NCI-H2029 treated with DMSO at 0.1 percent for 48 hours (cell line): Measurements from ENCODE around the gene VDR.
"Not testable (repeated sequence)": the region's sequence is repeated elsewhere in the genome, so short reads cannot be mapped to it uniquely, and the experiment has no call there.

Source experiments
- DNase-seq: peaks from one replicate; lab custom pipeline; 2025; lab: John Stamatoyannopoulos, UW

VDR gene

GRCh38 chr12:47828008-47828975 lies 76.5 kb downstream of the VDR start:
- no peak for DNase-seq

- no peak for DNase-seq
Measured at GRCh38 chr12:47825173-47825639, 79.6 kb downstream of the VDR start.

GRCh38 chr12:47824635-47825034 lies 80.2 kb downstream of the VDR start:
- no peak for DNase-seq

- DNase-seq, result no peak
Measured at GRCh38 chr12:47824198-47824597, 80.6 kb downstream of the VDR start.

- no peak for DNase-seq
Measured at GRCh38 chr12:47823422-47824086, 81.2 kb downstream of the VDR start.

GRCh38 chr12:47822863-47823262 lies 81.9 kb downstream of the VDR start:
- DNase-seq, result no peak

- no peak for DNase-seq
Measured at GRCh38 chr12:47822401-47822800, 82.4 kb downstream of the VDR start.

- no peak for DNase-seq
Measured at GRCh38 chr12:47821346-47821706, 83.5 kb downstream of the VDR start.

- no peak for DNase-seq
Measured at GRCh38 chr12:47820631-47821345, 84.0 kb downstream of the VDR start.

- DNase-seq, result no peak
Measured at GRCh38 chr12:47819896-47820630, 84.7 kb downstream of the VDR start, which contains the start of gene HDAC7. TSS of gene HDAC7 (minus strand) at chr12:47819903. CDS start at chr12:47819785, 118 bp downstream.

GRCh38 chr12:47819138-47819895 lies 85.5 kb downstream of the VDR start:
- DNase-seq, result no peak

GRCh38 chr12:47818467-47819137 lies 86.2 kb downstream of the VDR start:
- no peak for DNase-seq

GRCh38 chr12:47818007-47818376 lies 86.8 kb downstream of the VDR start:
- no peak for DNase-seq

- no peak for DNase-seq
Measured at GRCh38 chr12:47817272-47818006, 87.4 kb downstream of the VDR start.

- DNase-seq, result no peak
Measured at GRCh38 chr12:47816403-47817271, 88.2 kb downstream of the VDR start.

- not testable (repeated sequence) for DNase-seq
Measured at GRCh38 chr12:47815447-47815846, 89.3 kb downstream of the VDR start.

GRCh38 chr12:47814539-47815170 lies 90.1 kb downstream of the VDR start:
- no peak for DNase-seq

- DNase-seq, result no peak
Measured at GRCh38 chr12:47813511-47814196, 91.1 kb downstream of the VDR start.
